HG02840 (cell line): Measurements from ENCODE around the gene KIDINS220.

Experiments used
- ATAC-seq: cut with Tn5 transposase; IDR thresholded peaks from one replicate; pipeline ENCODE4 v1.9.1; 2021; ENCODE audit warnings: mild to moderate bottlenecking, moderate library complexity, moderate number of reproducible peaks; ENCODE audit not compliant: unreplicated experiment, low FRiP score

Gene KIDINS220

DNA sequence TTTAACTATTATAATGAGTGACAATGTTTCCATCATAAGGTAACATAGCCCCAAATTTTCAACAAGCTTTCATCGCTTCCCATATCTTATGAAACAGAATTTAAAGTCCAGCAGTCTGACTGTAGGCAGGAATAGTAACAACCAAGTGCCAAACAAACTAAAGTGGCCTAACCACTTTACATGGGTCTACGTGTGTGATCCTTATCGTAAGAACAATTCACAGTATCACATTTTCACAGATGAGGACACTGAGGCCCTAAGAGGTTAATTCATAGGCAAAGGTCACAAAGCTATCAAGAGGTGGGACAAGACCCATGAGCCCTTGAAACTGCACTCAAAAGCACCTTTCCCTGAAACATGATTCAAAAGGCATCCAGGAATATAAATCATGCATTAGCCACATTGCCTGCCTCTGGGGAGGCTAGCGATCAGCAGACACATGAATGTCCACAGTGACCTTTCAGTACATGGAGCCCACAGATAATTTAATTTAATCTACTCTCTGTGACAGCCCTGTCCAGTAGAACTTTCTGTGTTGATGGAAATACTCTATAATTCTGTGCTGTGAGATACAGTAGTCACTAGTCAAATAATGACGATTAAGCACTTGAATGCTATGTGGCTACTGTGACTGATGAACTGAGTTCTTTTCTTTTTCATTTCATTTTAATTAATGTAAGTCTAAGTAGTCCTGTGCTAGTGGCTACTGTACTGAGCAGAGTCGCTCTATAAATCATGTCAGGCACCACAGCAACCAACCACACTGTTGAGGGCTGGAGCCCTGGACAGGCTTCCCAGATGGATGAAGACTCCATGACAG, 30.3 kb downstream of the KIDINS220 start:
- no peak for ATAC-seq

DNA sequence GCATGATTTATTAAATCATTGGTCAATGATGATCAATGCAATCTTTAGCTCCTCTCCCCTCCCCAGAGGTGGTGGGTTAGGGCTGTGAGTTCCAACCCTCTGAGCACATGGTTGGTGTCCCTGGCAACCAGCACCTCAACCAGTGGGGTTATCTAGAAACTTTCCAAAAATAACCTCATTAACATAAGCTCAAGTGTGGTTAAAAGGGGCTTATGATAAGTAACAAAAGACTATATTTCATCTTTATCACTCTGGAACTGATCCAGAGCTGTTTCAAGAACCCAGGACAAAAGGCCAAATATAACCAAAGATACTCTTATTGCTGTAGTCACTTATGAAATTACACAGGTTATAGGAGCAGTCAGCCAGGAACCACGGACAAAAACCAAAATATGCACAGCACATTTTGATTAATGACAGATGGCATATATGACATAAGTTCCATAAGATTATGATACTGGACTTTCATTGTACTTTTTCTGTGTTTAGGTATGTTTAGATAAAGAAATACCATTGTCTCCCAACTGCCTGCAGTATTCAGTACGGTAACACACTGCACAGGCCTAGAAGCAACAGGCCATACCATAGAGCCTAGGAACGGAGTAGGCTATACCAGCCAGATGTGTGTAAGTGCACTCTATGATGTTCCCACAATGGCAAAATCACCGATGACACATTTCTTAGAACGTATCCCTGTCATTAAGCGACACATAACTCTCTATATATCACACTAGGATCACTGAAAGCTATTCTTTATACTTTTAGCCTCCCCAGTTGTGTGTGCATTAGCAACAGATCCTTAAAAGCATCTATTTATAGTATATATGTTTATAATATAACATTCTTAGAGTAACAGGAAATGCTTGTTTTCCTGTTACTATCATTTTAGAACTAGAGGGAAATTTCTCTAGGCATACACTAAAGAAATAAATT, 31.9 kb downstream of the KIDINS220 start:
- no peak for ATAC-seq

DNA sequence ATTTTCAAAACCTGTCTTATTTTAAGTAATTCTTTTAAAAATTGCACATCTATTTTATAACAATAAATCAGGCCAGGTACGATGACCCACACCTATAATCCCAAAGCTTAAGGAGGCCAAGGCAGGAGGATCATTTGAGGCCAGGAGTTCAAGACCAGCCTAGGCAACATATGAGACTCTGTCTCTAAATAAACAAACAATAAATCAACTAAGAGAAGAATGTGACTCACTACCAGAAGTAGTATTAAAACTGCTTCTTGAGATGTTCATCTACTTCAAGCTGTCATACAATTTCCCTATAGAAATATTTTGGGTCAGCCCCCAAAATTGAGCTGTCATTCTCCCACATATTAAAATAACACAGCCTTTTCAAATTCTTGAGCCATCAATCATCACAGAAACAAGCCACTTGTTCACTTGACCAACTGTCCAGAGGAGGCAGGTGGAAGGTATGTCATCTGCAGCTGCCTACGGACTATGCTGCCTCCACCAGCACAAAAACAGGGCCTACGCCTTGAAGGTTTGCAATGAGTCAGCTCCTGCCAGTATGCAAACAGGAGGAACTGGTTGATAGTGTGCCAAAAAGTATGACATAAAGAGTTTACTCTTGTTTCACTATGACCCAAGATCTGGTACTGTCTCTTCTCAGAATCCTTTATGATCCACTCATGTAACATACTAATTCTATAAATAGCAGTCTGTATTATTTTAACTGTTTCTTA, 33.6 kb downstream of the KIDINS220 start:
- peak; percentile 99 for ATAC-seq

DNA sequence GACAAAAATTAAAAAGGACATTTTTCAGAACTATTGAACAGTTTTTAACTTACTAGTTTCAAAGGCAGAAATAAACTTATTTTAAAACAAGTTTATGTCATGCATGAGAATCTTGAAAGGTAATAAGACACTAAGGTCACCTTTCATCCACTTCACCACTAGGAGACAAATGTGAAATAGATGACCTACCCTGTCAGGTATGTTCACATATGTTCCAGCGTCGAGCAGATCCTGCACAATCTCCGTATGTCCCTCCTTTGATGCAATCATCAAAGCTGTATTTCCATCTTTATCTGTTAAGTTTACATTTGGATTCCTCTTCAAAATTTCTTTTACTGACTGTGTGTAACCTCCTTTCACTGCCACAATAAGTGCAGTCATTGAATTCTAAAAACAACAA, 34.7 kb downstream of the KIDINS220 start:
- ATAC-seq, result no peak

DNA sequence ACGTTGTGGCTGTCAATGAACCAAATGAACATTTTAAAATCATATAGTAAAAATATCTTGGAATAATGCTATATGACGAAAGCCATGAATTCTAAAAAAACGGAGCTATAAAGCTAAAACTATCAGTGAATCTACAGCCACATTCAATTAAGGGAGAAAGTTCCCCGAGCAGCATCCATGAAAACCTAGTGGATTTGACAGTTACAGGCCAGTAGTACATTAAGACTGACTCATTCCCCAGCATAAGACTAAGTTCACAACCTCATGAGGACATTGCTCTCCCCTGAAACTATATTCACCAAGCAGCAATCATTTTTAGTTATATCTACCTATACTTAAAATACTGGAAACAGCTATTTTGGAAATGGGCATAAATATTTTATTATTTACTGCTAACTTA, 36.6 kb downstream of the KIDINS220 start:
- no peak for ATAC-seq

DNA sequence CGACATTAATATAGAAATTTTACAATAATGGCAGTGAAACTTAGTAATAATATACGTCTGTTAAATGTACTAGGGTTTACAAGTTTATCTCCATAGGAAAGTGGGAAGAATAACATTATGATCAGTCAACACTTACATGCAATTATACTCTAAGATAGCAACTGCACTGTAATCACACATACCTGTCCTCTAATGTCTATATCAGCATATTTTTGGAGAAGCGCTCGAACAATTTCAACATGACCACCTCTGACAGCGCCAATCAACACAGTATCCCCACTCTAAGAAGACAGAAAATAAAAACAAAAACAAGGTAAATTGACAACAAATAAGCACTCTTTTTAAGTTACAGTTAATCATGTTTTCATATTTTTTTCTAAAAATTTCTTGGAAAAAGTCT, 37.2 kb downstream of the KIDINS220 start:
- ATAC-seq, result no peak

DNA sequence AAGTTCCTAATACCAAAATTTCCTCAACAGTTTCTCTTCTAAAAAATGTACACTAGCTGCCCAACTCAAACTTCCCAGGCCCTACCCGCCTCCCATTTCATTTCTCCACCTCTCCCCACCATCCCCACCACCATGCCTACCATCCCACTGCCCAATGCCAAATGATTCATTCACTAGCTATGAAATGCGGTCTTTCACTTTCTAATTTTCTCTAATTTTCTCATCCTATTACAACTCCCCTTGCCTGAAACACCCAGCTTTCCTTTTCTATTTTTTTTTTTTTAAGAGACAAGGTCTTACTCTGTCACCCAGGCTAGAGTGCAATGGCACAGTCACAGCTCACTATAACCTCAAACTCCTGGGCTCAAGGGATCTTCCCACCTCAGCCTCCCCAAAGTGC, 38.4 kb downstream of the KIDINS220 start:
- ATAC-seq, result no peak

DNA sequence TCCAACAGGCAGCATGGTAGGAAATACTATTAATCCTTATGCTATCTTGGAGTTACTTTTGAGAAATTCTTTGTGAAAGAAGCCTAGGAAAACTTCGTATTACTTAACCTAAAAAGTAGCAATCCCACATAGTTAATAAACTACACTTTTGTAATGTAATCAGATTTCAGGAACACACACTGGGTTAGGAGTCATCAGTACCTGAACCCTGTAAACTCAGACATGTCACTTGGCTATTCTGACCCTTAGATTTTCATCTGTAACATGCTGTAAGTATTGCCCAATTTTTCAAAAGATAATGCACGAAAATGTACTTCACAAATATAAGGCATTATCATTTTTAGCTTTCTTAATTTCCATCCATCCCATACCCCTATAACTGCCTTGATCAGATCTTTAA, 39.0 kb downstream of the KIDINS220 start:
- ATAC-seq, result no peak

DNA sequence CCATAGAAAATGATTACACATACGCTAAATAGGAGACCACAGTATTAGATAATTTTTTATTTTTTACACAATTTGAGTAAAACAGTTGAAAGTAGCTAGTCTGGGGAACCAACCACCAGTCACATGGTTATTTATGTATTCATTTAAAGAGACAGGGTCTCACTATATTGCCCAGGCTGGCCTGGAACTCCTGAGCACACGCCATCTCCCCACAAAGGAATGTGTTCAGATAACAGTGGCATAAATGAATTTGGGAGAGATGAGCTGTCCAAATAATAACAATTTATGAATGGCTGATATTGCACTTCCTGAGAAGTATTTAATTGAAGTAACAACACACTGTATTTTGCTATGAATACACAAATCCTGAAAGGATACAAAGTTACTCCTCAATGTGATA, 39.7 kb downstream of the KIDINS220 start:
- ATAC-seq, result no peak

DNA sequence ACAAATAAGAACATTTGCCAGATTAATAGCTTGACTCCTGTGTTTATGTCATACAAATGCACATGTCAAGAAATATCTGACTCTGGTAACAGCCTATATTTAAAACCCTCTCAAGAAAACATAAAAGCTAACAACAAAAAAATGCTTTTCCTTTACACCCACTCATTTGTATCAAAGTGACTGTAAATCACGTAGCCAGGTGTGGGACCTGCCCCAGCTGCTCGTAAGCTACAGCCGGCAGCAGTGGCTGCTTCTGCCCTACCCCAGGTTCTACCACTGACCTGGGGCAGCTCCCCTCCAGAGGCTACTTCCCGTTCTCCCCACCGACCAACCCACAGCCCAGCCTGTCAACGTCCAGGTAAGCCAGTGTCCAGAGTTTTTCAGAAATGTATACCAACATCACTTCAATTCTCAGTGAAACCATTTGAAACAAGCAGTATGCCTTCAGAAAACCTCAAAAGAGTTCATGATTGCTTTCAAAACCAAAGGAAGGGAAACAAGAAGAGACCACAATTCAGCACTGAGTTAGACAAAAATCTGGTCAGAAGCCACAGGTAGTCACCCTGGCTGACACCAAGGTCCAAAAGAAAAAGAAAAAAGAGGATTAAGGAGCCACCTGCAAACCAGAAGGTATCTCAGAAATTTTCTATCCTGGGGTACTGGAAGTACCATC, 40.4 kb downstream of the KIDINS220 start:
- no peak for ATAC-seq

DNA sequence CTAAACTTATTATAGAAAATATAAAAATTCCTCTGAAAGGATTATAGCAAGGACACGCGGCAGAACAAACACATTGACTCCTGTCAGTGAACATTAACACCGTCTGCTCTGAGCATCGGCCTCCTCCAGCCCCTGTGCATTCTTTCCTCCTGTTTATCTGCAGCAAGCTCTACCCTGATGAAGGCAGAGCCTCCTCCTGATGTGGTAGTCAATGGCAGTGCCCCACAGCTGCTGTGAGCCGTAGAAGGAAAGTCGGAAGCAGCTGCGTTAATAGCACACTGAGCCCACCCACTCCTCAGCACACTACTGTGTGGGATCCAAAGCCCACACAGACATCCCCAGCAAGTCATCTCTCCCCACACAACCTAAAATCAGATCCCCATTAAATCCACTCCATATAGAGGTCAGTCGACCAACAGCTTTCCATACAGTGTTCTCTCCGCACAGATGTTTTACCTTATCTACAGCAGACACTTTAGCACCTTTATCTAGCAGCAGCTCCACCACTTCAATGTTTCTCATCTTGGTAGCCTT, 41.0 kb downstream of the KIDINS220 start:
- ATAC-seq, result no peak

DNA sequence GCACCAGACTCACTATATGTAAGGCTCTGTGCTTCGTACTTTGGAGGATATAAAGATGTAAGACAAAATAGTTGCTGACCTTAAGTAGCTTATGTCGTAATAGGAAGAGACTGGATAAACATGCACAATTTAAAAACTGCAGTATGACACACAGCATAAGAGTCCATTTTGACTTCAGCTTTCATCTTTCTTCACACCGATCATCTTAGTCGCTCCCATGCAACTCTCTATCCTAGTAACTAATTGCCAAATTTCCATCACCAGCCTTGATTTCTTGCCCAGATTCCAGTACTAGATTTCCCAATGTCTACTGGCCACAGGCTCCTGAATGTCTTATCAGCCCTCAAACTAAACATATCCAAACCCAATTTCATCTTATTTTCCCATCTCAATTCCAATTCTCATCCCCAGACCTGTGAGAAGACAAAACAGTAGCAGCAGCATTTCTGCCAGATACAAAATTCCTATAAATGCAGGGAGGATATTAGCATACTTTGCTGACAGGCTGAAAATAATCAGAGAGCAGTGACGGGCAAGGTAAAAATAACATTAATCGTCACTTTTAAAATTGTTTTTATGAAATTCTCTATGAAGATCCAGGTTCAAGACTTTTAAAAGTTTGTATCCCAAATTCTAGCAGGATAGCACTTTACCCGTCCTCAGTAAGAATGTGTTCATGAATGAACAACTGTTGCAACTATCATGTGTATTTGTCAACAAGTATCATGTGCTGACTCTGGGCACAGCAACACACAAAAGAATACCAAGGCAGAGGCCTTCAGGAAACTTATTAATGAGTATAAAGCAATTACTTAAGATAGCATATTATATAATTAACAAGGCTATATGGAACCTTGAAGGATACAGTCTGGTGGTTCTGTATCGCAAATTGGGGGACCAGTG, 42.2 kb downstream of the KIDINS220 start:
- ATAC-seq, result no peak

DNA sequence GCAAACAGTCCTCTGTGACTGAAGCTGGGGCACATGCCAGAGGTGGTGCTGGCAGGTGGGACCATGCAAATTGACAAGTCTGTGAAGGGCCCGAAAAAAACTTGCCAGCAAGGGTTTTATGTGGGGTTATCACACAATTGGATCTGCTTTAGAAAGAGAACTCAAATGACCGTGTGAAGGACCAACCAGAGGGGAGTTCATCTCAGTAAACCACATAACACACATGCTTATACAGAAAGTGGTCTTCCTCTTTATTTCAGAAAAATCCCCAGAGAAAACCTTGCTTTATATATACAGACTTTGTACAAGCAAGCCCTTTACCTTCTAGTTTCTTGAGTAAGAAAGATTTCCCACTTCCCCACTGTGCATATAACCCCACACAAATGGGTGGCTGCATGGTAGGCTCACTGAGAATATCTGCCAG, 46.7 kb downstream of the KIDINS220 start:
- ATAC-seq, result no peak

DNA sequence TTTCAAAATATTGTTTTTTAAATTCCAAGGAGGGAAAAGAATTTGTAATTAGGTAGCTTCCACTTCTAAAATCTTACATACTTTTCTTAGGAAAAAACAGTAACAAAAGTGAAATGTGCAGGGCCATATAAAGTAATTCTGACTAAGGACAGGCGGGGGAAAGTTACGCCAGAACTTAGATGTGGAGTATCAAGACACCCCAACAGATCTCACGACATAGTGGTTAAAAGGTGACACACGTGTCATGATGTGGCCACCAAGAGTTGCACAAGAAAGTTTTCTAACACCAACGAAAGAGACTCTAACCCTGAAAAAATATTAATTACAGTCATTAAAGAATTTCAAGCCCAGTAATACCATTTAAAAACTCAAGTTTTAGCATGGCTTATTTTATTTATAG, 51.0 kb downstream of the KIDINS220 start:
- no peak for ATAC-seq

DNA sequence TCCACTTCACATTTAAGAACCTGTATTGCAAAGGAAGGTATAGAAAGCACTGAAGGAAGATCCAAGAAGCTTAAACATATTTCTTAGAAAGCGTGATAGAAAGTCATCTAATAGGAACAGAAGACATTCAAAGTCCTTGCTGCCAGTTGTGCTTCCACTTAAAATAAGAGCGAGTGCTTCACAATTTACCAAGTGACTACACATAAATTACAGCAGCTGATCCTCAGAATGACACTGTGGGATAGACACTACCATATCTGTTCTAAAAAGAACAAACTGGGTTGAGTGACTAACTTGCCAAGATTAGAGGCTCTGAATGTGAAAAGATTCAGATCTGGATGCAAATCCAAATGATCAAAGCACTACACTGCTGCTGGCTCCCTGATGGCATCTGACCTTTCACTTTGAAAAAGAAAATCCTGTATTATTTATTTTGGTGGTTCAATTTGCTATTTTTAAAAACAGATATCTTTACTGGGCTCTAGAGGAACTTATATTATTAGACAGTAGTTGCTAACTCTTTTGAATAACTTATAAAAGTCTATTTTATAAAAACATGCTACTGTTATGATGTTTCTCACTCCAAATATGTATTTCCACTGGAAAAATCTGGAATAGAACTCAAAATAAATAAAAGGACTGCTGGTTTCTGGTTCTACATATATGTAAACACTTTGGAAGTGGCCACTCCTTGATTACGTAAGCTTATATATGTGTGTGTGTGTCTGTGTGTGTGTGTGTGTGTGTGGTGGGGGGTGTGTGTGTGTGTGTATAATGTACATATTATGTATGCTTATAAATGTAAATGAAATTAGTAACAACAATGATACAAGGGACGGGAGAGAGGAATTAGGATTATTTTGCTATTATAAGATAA, 57.4 kb downstream of the KIDINS220 start:
- no peak for ATAC-seq

DNA sequence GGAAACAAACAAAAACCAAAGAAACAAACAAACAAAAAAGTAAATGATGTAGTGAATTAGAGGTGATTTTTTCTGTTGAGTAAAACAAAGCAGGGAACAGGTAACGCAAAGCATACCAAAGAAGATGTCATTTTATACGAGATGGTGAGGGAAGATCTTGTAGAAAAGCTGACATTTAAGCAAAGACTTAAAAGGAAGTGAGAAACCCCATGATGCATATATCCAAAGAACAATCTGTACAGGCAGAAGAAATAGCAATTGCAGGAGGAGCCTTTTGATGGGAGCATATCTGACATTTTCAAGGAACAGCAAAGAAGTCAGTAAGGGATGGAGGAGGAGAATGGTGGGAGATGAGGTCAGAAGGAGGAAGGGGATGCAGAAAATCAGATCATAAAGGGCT, 63.0 kb downstream of the KIDINS220 start:
- ATAC-seq, result no peak

DNA sequence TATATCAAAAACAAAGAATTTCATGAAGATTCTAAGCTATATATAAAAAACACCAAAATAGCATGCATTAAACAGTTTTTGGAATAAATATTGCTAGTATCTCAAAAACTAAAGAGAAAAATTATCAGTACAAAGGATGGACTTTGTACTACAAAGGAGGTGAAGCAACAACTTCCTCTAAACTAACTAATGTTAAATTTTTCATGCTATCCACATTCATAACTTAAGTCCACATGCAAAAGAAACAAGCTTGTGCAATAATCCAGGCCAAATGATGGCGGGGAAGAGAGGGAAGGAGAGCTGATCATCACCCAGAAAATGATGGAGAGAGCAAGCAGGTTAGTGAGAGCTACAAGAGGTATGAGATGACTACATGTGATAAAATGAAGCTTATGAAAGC, 70.1 kb downstream of the KIDINS220 start:
- ATAC-seq, result no peak

DNA sequence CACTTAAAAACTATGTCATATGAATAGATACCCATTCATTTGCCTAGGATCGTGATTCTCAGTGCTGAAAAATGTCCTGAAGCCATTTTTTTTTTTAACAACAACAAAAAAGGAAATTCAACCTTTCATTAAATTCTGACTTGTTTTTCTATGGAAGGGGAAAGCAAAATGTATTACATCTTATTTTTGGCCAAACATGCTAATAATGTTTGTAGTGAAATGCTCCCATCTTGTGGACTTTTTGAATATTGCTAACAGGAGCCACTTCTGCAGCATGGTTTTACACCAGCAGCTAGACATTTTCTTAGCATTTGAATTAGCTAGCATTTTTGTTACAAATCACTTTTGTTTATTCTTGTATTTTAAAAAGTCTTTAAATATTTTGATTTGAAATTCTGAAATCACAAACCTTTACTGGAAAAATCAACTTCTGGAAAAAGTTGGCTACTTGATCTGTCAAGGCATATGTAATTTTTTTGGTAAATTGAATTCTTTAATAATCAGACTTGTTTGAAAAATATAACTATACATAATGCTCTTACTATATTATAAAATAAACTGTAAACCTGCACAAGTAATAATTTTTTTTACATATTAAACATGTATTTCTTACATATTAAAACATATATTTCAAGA, 75.8 kb downstream of the KIDINS220 start:
- ATAC-seq, result no peak
